Smooth muscle cell of the coronary artery (primary cell): Measurements from ENCODE around the gene ANKLE1. TPM values are rescaled to one million over a fixed set of nuclear protein-coding genes. Genes with fewer than 3 reads are reported as not detected.

Experiments used
- total RNA-seq: library from RNA; depleted of rRNA; stranded (reverse); fragments of >200 nt; gene quantifications from 2 replicates; pipeline ENCODE4 v1.2.3, GENCODE V29; 2014; ENCODE audit warnings: low replicate concordance

ANKLE1 gene
- total RNA-seq = 0.12 and 0.38 TPM in 2 replicates

GRCh38 chr19:17281391-17282304 lies at the start of gene ANKLE1:
TSS of gene ANKLE1 (plus strand) at chr19:17281901. CDS start at chr19:17281921, 20 bp downstream.

GRCh38 chr19:17245535-17245984 lies 36.1 kb upstream of the ANKLE1 start, which contains the start of gene NR2F6:
TSS of gene NR2F6 (minus strand) at chr19:17245919. CDS start at chr19:17245220, 699 bp downstream.

GRCh38 chr19:17264641-17264979 lies 17.1 kb upstream of the ANKLE1 start, which contains the start of gene USHBP1:
TSS of gene USHBP1 (minus strand) at chr19:17264745. CDS start at chr19:17264299, 446 bp downstream.

GRCh38 chr19:17266975-17267788 lies 14.5 kb upstream of the ANKLE1 start, which contains the start of gene BABAM1:
TSS of gene BABAM1 (plus strand) at chr19:17267443. CDS start at chr19:17268807, 1,364 bp downstream.

GRCh38 chr19:17303167-17303939 lies 21.7 kb downstream of the ANKLE1 start, which contains the start of gene ABHD8:
TSS of gene ABHD8 (minus strand) at chr19:17303425. CDS start at chr19:17301616, 1,809 bp downstream.

GRCh38 chr19:17305517-17306284 lies 24.0 kb downstream of the ANKLE1 start, which contains the start of gene MRPL34:
TSS of gene MRPL34 (plus strand) at chr19:17305872. CDS start at chr19:17305893, 21 bp downstream.

GRCh38 chr19:17309198-17309964 lies 27.7 kb downstream of the ANKLE1 start, which contains the start of gene DDA1:
TSS of gene DDA1 (plus strand) at chr19:17309563. CDS start at chr19:17309655, 92 bp downstream.

GRCh38 chr19:17334414-17335409 lies 53.0 kb downstream of the ANKLE1 start, which contains the start of gene ANO8:
TSS of gene ANO8 (minus strand) at chr19:17334855. CDS start at chr19:17334670, 185 bp downstream.

Other genes starting within 250 kb of the ANKLE1 start
- gene HAUS8, start 206.4 kb upstream of the ANKLE1 start, total RNA-seq = 1.2 and 1.6 TPM in 2 replicates
- gene MYO9B, start 206.1 kb upstream of the ANKLE1 start, total RNA-seq = 43.4 and 48.0 TPM in 2 replicates
- 29.6 and 48.1 TPM in 2 replicates for gene USE1, start 66.5 kb upstream of the ANKLE1 start, total RNA-seq
- 0.94 and 4.0 TPM in 2 replicates for gene OCEL1, start 55.7 kb upstream of the ANKLE1 start, total RNA-seq
- 17.8 and 50.4 TPM in 2 replicates for gene NR2F6, start 36.0 kb upstream of the ANKLE1 start, total RNA-seq
- gene USHBP1, start 17.2 kb upstream of the ANKLE1 start, total RNA-seq = 1.1 TPM in 1 of 2 replicates, not detected in the other
- 96.8 and 107 TPM in 2 replicates for gene BABAM1, start 14.5 kb upstream of the ANKLE1 start, total RNA-seq
- gene ABHD8, start 21.5 kb downstream of the ANKLE1 start, total RNA-seq = 5.3 and 7.5 TPM in 2 replicates
- gene MRPL34, start 24.0 kb downstream of the ANKLE1 start, total RNA-seq = 17.9 and 27.8 TPM in 2 replicates
- gene DDA1, start 27.7 kb downstream of the ANKLE1 start, total RNA-seq = 8.4 and 34.8 TPM in 2 replicates
- gene ANO8, start 53.0 kb downstream of the ANKLE1 start, total RNA-seq = 3.3 and 4.8 TPM in 2 replicates
- gene GTPBP3, start 55.7 kb downstream of the ANKLE1 start, total RNA-seq = 7.6 and 13.2 TPM in 2 replicates
- gene PLVAP, start 95.4 kb downstream of the ANKLE1 start, total RNA-seq = 0.08 and 1.1 TPM in 2 replicates
- gene CCDC194, start 112.3 kb downstream of the ANKLE1 start, total RNA-seq = not detected in 2 replicates
- 7.7 and 9.0 TPM in 2 replicates for gene BST2, start 123.7 kb downstream of the ANKLE1 start, total RNA-seq
- 10.4 and 36.0 TPM in 2 replicates for gene MVB12A, start 138.1 kb downstream of the ANKLE1 start, total RNA-seq
- under 0.01 and 0.12 TPM in 2 replicates for gene TMEM221, start 166.8 kb downstream of the ANKLE1 start, total RNA-seq
- gene NXNL1, start 179.0 kb downstream of the ANKLE1 start, total RNA-seq = not detected in 2 replicates
- gene SLC27A1, start 188.6 kb downstream of the ANKLE1 start, total RNA-seq = 11.7 and 59.9 TPM in 2 replicates
- 26.0 and 53.5 TPM in 2 replicates for gene PGLS, start 229.7 kb downstream of the ANKLE1 start, total RNA-seq